CD4-positive, CD25-positive, alpha-beta regulatory T cell (primary cell): Measurements from ENCODE around the gene PALLD. TPM values are rescaled to one million over a fixed set of nuclear protein-coding genes. Genes with fewer than 3 reads are reported as not detected.
"Not testable (repeated sequence)": the region's sequence is repeated elsewhere in the genome, so short reads cannot be mapped to it uniquely, and the experiment has no call there.

Experiments used
- ATAC-seq, 2 donors: fragments of 150-1000 bp; cut with Tn5 transposase; one replicate each; pipeline ENCODE4 v1.10.0; 2021; ENCODE audit warnings: low read depth in 2 of 2, moderate number of reproducible peaks in 2 of 2, moderate library complexity in 1 of 2
- DNase-seq, 3 donors: peaks; one replicate each; pipeline versions ENCODE4 v3.0.0 to v3.0.0-alpha.2; 2012 to 2022; ENCODE audit warnings: mixed read lengths in 1 of 3
- H3K27ac ChIP-seq: one replicate; pipeline ENCODE4 v1.7.0; 2013; ENCODE audit warnings: mild to moderate bottlenecking, low read length; ENCODE audit not compliant: insufficient read depth, poor library complexity, severe bottlenecking
- H3K27me3 ChIP-seq: one replicate; pipeline ENCODE4 v1.7.0; 2013; ENCODE audit warnings: low read length; ENCODE audit not compliant: control insufficient read depth, insufficient read depth
- H3K36me3 ChIP-seq: one replicate; pipeline ENCODE4 v1.7.0; 2013; ENCODE audit warnings: mild to moderate bottlenecking, low read length, moderate library complexity; ENCODE audit not compliant: control insufficient read depth, insufficient read depth
- H3K4me1 ChIP-seq: 2 replicates; pipeline ENCODE4 v1.7.0; 2013; ENCODE audit warnings: mild to moderate bottlenecking, low read length; ENCODE audit not compliant: insufficient read depth, control insufficient read depth, poor library complexity, severe bottlenecking
- H3K4me3 ChIP-seq: one replicate; pipeline ENCODE4 v1.7.0; 2013; ENCODE audit warnings: low read depth, mild to moderate bottlenecking, low read length, moderate library complexity
- H3K9me3 ChIP-seq, 2 experiments: 1 replicate in 1 of 2; 2 replicates in 1 of 2; pipeline ENCODE4 v1.7.0; 2013; ENCODE audit warnings: low read length in 2 of 2, mild to moderate bottlenecking in 1 of 2, moderate library complexity in 1 of 2; ENCODE audit not compliant: control insufficient read depth in 2 of 2
- H3K27ac Mint-ChIP-seq, 3 donors: one replicate each; pipeline ENCODE4 v1.8.0; 2020 to 2022; ENCODE audit warnings: mild to moderate bottlenecking in 3 of 3, mixed read lengths in 3 of 3, moderate library complexity in 2 of 3
- H3K27me3 Mint-ChIP-seq: one replicate; pipeline ENCODE4 v1.8.0; 2022; ENCODE audit warnings: mild to moderate bottlenecking, mixed read lengths
- H3K36me3 Mint-ChIP-seq: one replicate; pipeline ENCODE4 v1.8.0; 2020; ENCODE audit warnings: mixed read lengths
- H3K4me1 Mint-ChIP-seq, 4 donors: one replicate each; pipeline ENCODE4 v1.8.0; 2020 to 2022; ENCODE audit warnings: mixed read lengths in 4 of 4, mild to moderate bottlenecking in 1 of 4
- H3K4me3 Mint-ChIP-seq, 4 donors: one replicate each; pipeline ENCODE4 v1.8.0; 2020 to 2022; ENCODE audit warnings: mild to moderate bottlenecking in 4 of 4, mixed read lengths in 4 of 4, moderate library complexity in 3 of 4
- H3K9me3 Mint-ChIP-seq, 7 donors: one replicate each; pipeline ENCODE4 v1.8.0; 2020 to 2022; ENCODE audit warnings: mixed read lengths in 7 of 7, mild to moderate bottlenecking in 3 of 7, moderate library complexity in 2 of 7
- polyA plus RNA-seq, 4 donors: library from polyadenylated mRNA; unstranded; fragments of 300-500 nt; fragmentation: Illumina TruSeq; gene quantifications; one replicate each; pipeline ENCODE4 v1.2.3, GENCODE V29; 2021
- total RNA-seq: library from RNA; stranded (reverse); gene quantifications from one replicate; pipeline ENCODE4 v1.2.3, GENCODE V29; 2022

Gene PALLD
- total and polyA plus RNA-seq, 5 donors from 2014 or later = 0.37 to 1.9 (median 0.76) TPM; not detected in 1

GRCh38 chr4:168937473-168937872 is 440.6 kb downstream of the PALLD start:
- not testable (repeated sequence) for H3K27me3 ChIP-seq, H3K27ac Mint-ChIP-seq, DNase-seq, H3K9me3 ChIP-seq, ATAC-seq, H3K4me3 ChIP-seq, H3K27me3 Mint-ChIP-seq, H3K4me3 Mint-ChIP-seq, H3K36me3 ChIP-seq, H3K4me1 ChIP-seq, H3K4me1 Mint-ChIP-seq, H3K27ac ChIP-seq
- Mint-ChIP-seq H3K9me3 (peaks cover 0 to 56% (median 13%) of the 10 kb centered on the region in 7 donors), H3K36me3 (peaks cover 10% of the 10 kb centered on the region)

- Histone ChIP-seq H3K4me1 (no peaks in the 10 kb centered on the region), H3K9me3 (no peaks in the 10 kb centered on the region), H3K27ac (no peak overlapping the region), H3K27me3 (no peaks in the 10 kb centered on the region), H3K4me3 (no peak overlapping the region), H3K36me3 (no peaks in the 10 kb centered on the region)
- Mint-ChIP-seq H3K4me1 (no peaks in the 10 kb centered on the region), H3K27ac (no peak overlapping the region), H3K36me3 (peaks cover 7% of the 10 kb centered on the region), H3K9me3 (peaks cover 0 to 28% (median 2%) of the 10 kb centered on the region in 7 donors), H3K27me3 (no peaks in the 10 kb centered on the region), H3K4me3 (no peak overlapping the region)
- ATAC-seq (peak in 1 of 2 donors; percentile 40), DNase-seq (peak in 1 of 3 donors; percentile 20)
Observed at GRCh38 chr4:168942985-168943384, 446.1 kb downstream of the PALLD start.

- Histone ChIP-seq H3K27ac (no peak overlapping the region), H3K36me3 (no peaks in the 10 kb centered on the region), H3K9me3 (no peaks in the 10 kb centered on the region), H3K4me1 (no peaks in the 10 kb centered on the region), H3K27me3 (no peaks in the 10 kb centered on the region), H3K4me3 (no peak overlapping the region)
- Mint-ChIP-seq H3K36me3 (peaks cover 7% of the 10 kb centered on the region), H3K4me1 (no peaks in the 10 kb centered on the region), H3K9me3 (peaks cover 0 to 15% (median 2%) of the 10 kb centered on the region in 7 donors), H3K27me3 (no peaks in the 10 kb centered on the region), H3K4me3 (no peak overlapping the region), H3K27ac (no peak overlapping the region)
- no peak for ATAC-seq
- DNase-seq = no peak
Observed at GRCh38 chr4:168945291-168945690, 448.4 kb downstream of the PALLD start.

GRCh38 chr4:168952821-168953246 is 456.0 kb downstream of the PALLD start:
- H3K9me3 Mint-ChIP-seq = peaks cover 0 to 18% (median 3%) of the 10 kb centered on the region in 7 donors
- DNase-seq, ATAC-seq, H3K9me3 ChIP-seq, H3K27ac Mint-ChIP-seq, H3K27me3 ChIP-seq, H3K36me3 Mint-ChIP-seq, H3K4me1 Mint-ChIP-seq, H3K4me3 Mint-ChIP-seq, H3K4me3 ChIP-seq, H3K36me3 ChIP-seq, H3K4me1 ChIP-seq, H3K27me3 Mint-ChIP-seq, H3K27ac ChIP-seq: not testable (repeated sequence)

- H3K27me3 ChIP-seq = no peaks in the 10 kb centered on the region
- H3K36me3 ChIP-seq = no peaks in the 10 kb centered on the region
- Mint-ChIP-seq H3K9me3 (peaks cover 0 to 7% (median 2%) of the 10 kb centered on the region in 7 donors), H3K27me3 (peaks cover 4% of the 10 kb centered on the region), H3K36me3 (peaks cover 4% of the 10 kb centered on the region), H3K4me3 (no peak overlapping the region), H3K4me1 (no peaks in the 10 kb centered on the region), H3K27ac (no peak overlapping the region)
- no peaks in the 10 kb centered on the region for H3K4me1 ChIP-seq
- H3K27ac ChIP-seq = no peak overlapping the region
- ATAC-seq (no peak), DNase-seq (no peak)
- H3K9me3 ChIP-seq = no peaks in the 10 kb centered on the region
- H3K4me3 ChIP-seq = no peak overlapping the region
Observed at GRCh38 chr4:168955674-168956073, 458.8 kb downstream of the PALLD start.

GRCh38 chr4:168960716-168961115 is 463.9 kb downstream of the PALLD start:
- Mint-ChIP-seq H3K9me3 (peaks cover 0 to 6% (median 3%) of the 10 kb centered on the region in 7 donors), H3K36me3 (peaks cover 10% of the 10 kb centered on the region), H3K4me3 (no peak overlapping the region), H3K4me1 (no peaks in the 10 kb centered on the region), H3K27ac (no peak overlapping the region), H3K27me3 (peaks cover 4% of the 10 kb centered on the region)
- no peak overlapping the region for H3K27ac ChIP-seq
- no peak overlapping the region for H3K4me3 ChIP-seq
- no peaks in the 10 kb centered on the region for H3K36me3 ChIP-seq
- ATAC-seq = no peak
- no peaks in the 10 kb centered on the region for H3K27me3 ChIP-seq
- no peaks in the 10 kb centered on the region for H3K9me3 ChIP-seq
- DNase-seq = no peak
- H3K4me1 ChIP-seq = no peaks in the 10 kb centered on the region

- Histone ChIP-seq H3K27ac (no peak overlapping the region), H3K27me3 (no peaks in the 10 kb centered on the region), H3K36me3 (peaks cover 17% of the 10 kb centered on the region), H3K4me3 (no peak overlapping the region), H3K4me1 (no peaks in the 10 kb centered on the region), H3K9me3 (peaks cover 23 to 24% of the 10 kb centered on the region in 2 experiments)
- no peaks in the 10 kb centered on the region for H3K27me3 Mint-ChIP-seq
- H3K36me3 Mint-ChIP-seq = peaks cover 7% of the 10 kb centered on the region
- no peaks in the 10 kb centered on the region for H3K4me1 Mint-ChIP-seq
- ATAC-seq (no peak), DNase-seq (no peak)
- peak overlapping the region in 1 of 3 donors; percentile 54 for H3K27ac Mint-ChIP-seq
- H3K9me3 Mint-ChIP-seq = peaks cover 0 to 36% (median 25%) of the 10 kb centered on the region in 7 donors
- no peak overlapping the region for H3K4me3 Mint-ChIP-seq
Observed at GRCh38 chr4:168972596-168972995, 475.7 kb downstream of the PALLD start.
